ENCODE measurements around the gene CYYR1. TPM values are rescaled to one million over a fixed set of nuclear protein-coding genes. Genes with fewer than 3 reads are reported as not detected.

The CYYR1 gene
- total RNA-seq, 1 experiment from 2014 or later: not detected

- Histone ChIP-seq H3K4me3 (ENCODE audit: low read depth in 2 of 2, low read length in 2 of 2) (no peak overlapping the region), H3K36me3 (ENCODE audit: control insufficient read depth, insufficient read depth, low read length) (no peaks in the 10 kb centered on the region), H3K27me3 (ENCODE audit: control insufficient read depth, insufficient read depth, low read length) (no peaks in the 10 kb centered on the region), H3K9me3 (ENCODE audit: control insufficient read depth, insufficient read depth, low read depth, low read length) (no peaks in the 10 kb centered on the region), H3K27ac (ENCODE audit: low read length) (no peak overlapping the region), H3K4me1 (ENCODE audit: control insufficient read depth, insufficient read depth, low read length) (no peaks in the 10 kb centered on the region)
- ChIA-PET POLR2A (no interaction called here), CTCF (no interaction called here)
- intact Hi-C loops (cut with micrococcal nuclease; ENCODE audit: unreplicated experiment) (no loop called here), in situ Hi-C loops (cut with HindIII; ENCODE audit: low pct_unique_long_range_greater_than_20kb, low sequenced_read_pairs) (no loop called here)
- BruUV-seq (replicated peaks): no TSS peak
- no peak for DNase-seq (ENCODE audit: low read depth, low spot score)
- no peak for ATAC-seq
- no peak for TF ChIP-seq CTCF (IDR thresholded peaks at IDR 0.05)
- TF ChIP-seq REST (IDR thresholded peaks at IDR 0.05; ENCODE audit: insufficient read depth in 1 of 2, low read depth in 2 of 2, low read length in 1 of 2): no peak
- TF ChIP-seq POLR2AphosphoS5 (IDR thresholded peaks at IDR 0.05; ENCODE audit: low read depth, low read length): no peak
- TF ChIP-seq TCF7L2 (IDR thresholded peaks at IDR 0.05; ENCODE audit: low read depth, low read length): no peak
- TF ChIP-seq SIN3A (IDR thresholded peaks at IDR 0.05; ENCODE audit: borderline replicate concordance, insufficient read depth, low read depth, low read length): no peak
These were observed 140.7 kb downstream of the CYYR1 start for GRCh38 chr21:26432410-26432809.

GRCh38 chr21:26425576-26425975 is 147.5 kb downstream of the CYYR1 start:
- ATAC-seq: no peak
- H3K4me3 ChIP-seq (ENCODE audit: low read depth in 2 of 2, low read length in 2 of 2): no peak overlapping the region
- no peaks in the 10 kb centered on the region for H3K4me1 ChIP-seq (ENCODE audit: control insufficient read depth, insufficient read depth, low read length)
- no peaks in the 10 kb centered on the region for H3K36me3 ChIP-seq (ENCODE audit: control insufficient read depth, insufficient read depth, low read length)
- DNase-seq (ENCODE audit: low read depth, low spot score): no peak
- H3K27ac ChIP-seq (ENCODE audit: low read length): no peak overlapping the region
- no peaks in the 10 kb centered on the region for H3K27me3 ChIP-seq (ENCODE audit: control insufficient read depth, insufficient read depth, low read length)
- CTCF ChIA-PET: no interaction called here
- no TSS peak for BruUV-seq (replicated peaks)
- intact Hi-C loops (cut with micrococcal nuclease; ENCODE audit: unreplicated experiment): no loop called here
- in situ Hi-C loops (cut with HindIII; ENCODE audit: low pct_unique_long_range_greater_than_20kb, low sequenced_read_pairs): no loop called here
- H3K9me3 ChIP-seq (ENCODE audit: control insufficient read depth, insufficient read depth, low read depth, low read length): no peaks in the 10 kb centered on the region
- POLR2A ChIA-PET: no interaction called here
- no peak for TF ChIP-seq TCF7L2 (IDR thresholded peaks at IDR 0.05; ENCODE audit: low read depth, low read length)
- no peak for TF ChIP-seq REST (IDR thresholded peaks at IDR 0.05; ENCODE audit: insufficient read depth in 1 of 2, low read depth in 2 of 2, low read length in 1 of 2)
- no peak for TF ChIP-seq CTCF (IDR thresholded peaks at IDR 0.05)
- TF ChIP-seq SIN3A (IDR thresholded peaks at IDR 0.05; ENCODE audit: borderline replicate concordance, insufficient read depth, low read depth, low read length): no peak
- no peak for TF ChIP-seq POLR2AphosphoS5 (IDR thresholded peaks at IDR 0.05; ENCODE audit: low read depth, low read length)
